ENCODE data around the gene MECP2.
"Not testable (repeated sequence)": the region's sequence is repeated elsewhere in the genome, so short reads cannot be mapped to it uniquely, and the experiment has no call there.

Gene MECP2

GRCh38 chrX:153989973-153990655 lies 107.4 kb downstream of the MECP2 start:
- no peak for DNase-seq

GRCh38 chrX:153988493-153988892 lies 109.0 kb downstream of the MECP2 start:
- DNase-seq: no peak

GRCh38 chrX:153984351-153985178 lies 113.0 kb downstream of the MECP2 start:
- no peak for DNase-seq

- no peak for DNase-seq
Measured at GRCh38 chrX:153983321-153983801, 114.2 kb downstream of the MECP2 start.

- DNase-seq: no peak
Measured at GRCh38 chrX:153981771-153982533, 115.6 kb downstream of the MECP2 start.

GRCh38 chrX:153981231-153981630 lies 116.3 kb downstream of the MECP2 start:
- DNase-seq: no peak

GRCh38 chrX:153980394-153980793 lies 117.1 kb downstream of the MECP2 start:
- DNase-seq: not testable (repeated sequence)

- no peak for DNase-seq
Measured at GRCh38 chrX:153974726-153975286, 122.7 kb downstream of the MECP2 start.

- DNase-seq: no peak
Measured at GRCh38 chrX:153974003-153974725, 123.4 kb downstream of the MECP2 start.

- DNase-seq: no peak
Measured at GRCh38 chrX:153973127-153974002, 124.2 kb downstream of the MECP2 start.

- peak; percentile 88 for DNase-seq
Measured at GRCh38 chrX:153972368-153973126, 125.0 kb downstream of the MECP2 start, which contains the start of gene TMEM187. Gene TMEM187, plus strand, starts transcription at chrX:153972754. Its CDS starts 9,309 bp downstream, at chrX:153982063.

Data from fibroblast of skin of abdomen (primary cell).